K562 (cell line): ENCODE results near the gene CPEB1. TPM values are rescaled to one million over a fixed set of nuclear protein-coding genes. Genes with fewer than 3 reads are reported as not detected.

Experiments used
- GTF2E2 ChIP-seq: fragments of 200-800 bp; sonication (Bioruptor generic); IDR thresholded peaks from 2 replicates; pipeline ENCODE4 v1.6.1; 2016; ENCODE audit warnings: missing genetic modification characterization, missing compliant biosample characterization
- MXD1 ChIP-seq: fragments of 250-450 bp; sonication (Bioruptor Pico); IDR thresholded peaks from 2 replicates; pipeline ENCODE4 v1.8.0; 2021; ENCODE audit warnings: borderline replicate concordance, mild to moderate bottlenecking, moderate library complexity; ENCODE audit not compliant: poor library complexity, severe bottlenecking
- NKRF ChIP-seq: fragments of 450-650 bp; IDR thresholded peaks from 2 replicates; pipeline ENCODE4 v1.6.1; 2016; ENCODE audit warnings: borderline replicate concordance
- RREB1 ChIP-seq: fragments of 250-450 bp; sonication (Bioruptor Pico); IDR thresholded peaks from 2 replicates; pipeline ENCODE4 v1.4.0; 2020
- SAFB ChIP-seq: fragments of 200-400 bp; formaldehyde crosslinking; IDR thresholded peaks from 2 replicates; pipeline ENCODE4 v1.6.1; 2017; ENCODE audit warnings: low read depth, low read length, borderline replicate concordance
- ZNF431 ChIP-seq: sonication (generic); formaldehyde crosslinking; IDR thresholded peaks from 2 replicates; pipeline ENCODE4 v1.8.0; 2022; ENCODE audit warnings: mild to moderate bottlenecking, missing genetic modification reagents
- polyA plus RNA-seq, 8 experiments: library from polyadenylated mRNA; depleted of rRNA in 4 of 8; stranded (reverse) in 5 of 8; unstranded in 3 of 8; fragments of >200 nt; fragmentation: Nextera tagmentation in 2 of 8; fragmentation: Illumina TruSeq in 1 of 8; extraction: Ambion mirVana in 2 of 8; extraction: Trizol in 1 of 8; gene quantifications; 2 replicates each; pipeline versions ENCODE4 v1.2.1 to v1.2.3, GENCODE V29; 2011 to 2014; ENCODE audit warnings: inconsistent platforms in 1 of 8, missing spikeins in 1 of 8
- total RNA-seq, 7 experiments: library from RNA; depleted of rRNA in 6 of 7; stranded (reverse); fragments of >200 nt in 6 of 7; fragmentation: Illumina TruSeq in 2 of 7; extraction: Trizol in 2 of 7; gene quantifications; 2 replicates each; pipeline versions ENCODE4 v1.2.1 to v1.2.3, GENCODE V29; 2011 to 2021; ENCODE audit warnings: low replicate concordance in 1 of 7
- TF ChIP-seq, protein P1 (sequence below): fragments of 450-650 bp; IDR thresholded peaks from 2 replicates; pipeline ENCODE4 v1.6.1; 2018; ENCODE audit not compliant: partially characterized antibody
- TF ChIP-seq, protein P2 (sequence below): fragments of 250-450 bp; sonication (Bioruptor Pico); IDR thresholded peaks from 2 replicates; pipeline ENCODE4 v1.5.0; 2021; ENCODE audit warnings: mild to moderate bottlenecking, moderate library complexity

CPEB1 gene
- total and polyA plus RNA-seq, 9 of the 15 experiments (the other 6 are each of a cell fraction or from before 2014, with no cell fraction given) = 2.2 to 13.4 (median 9.7) TPM

GRCh38 chr15:82540055-82540983 lies 106.8 kb downstream of the CPEB1 start, which contains the start of gene RPS17 (continued):
- TF ChIP-seq, protein P1, sequence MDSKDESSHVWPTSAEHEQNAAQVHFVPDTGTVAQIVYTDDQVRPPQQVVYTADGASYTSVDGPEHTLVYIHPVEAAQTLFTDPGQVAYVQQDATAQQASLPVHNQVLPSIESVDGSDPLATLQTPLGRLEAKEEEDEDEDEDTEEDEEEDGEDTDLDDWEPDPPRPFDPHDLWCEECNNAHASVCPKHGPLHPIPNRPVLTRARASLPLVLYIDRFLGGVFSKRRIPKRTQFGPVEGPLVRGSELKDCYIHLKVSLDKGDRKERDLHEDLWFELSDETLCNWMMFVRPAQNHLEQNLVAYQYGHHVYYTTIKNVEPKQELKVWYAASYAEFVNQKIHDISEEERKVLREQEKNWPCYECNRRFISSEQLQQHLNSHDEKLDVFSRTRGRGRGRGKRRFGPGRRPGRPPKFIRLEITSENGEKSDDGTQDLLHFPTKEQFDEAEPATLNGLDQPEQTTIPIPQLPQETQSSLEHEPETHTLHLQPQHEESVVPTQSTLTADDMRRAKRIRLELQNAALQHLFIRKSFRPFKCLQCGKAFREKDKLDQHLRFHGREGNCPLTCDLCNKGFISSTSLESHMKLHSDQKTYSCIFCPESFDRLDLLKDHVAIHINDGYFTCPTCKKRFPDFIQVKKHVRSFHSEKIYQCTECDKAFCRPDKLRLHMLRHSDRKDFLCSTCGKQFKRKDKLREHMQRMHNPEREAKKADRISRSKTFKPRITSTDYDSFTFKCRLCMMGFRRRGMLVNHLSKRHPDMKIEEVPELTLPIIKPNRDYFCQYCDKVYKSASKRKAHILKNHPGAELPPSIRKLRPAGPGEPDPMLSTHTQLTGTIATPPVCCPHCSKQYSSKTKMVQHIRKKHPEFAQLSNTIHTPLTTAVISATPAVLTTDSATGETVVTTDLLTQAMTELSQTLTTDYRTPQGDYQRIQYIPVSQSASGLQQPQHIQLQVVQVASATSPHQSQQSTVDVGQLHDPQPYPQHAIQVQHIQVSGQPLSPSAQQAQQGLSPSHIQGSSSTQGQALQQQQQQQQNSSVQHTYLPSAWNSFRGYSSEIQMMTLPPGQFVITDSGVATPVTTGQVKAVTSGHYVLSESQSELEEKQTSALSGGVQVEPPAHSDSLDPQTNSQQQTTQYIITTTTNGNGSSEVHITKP = peak; percentile 99
- TF ChIP-seq ZNF431 (CRISPR knock-in tag) = peak; percentile 59
- TF ChIP-seq NKRF = peak; percentile 89
- TF ChIP-seq, protein P2, sequence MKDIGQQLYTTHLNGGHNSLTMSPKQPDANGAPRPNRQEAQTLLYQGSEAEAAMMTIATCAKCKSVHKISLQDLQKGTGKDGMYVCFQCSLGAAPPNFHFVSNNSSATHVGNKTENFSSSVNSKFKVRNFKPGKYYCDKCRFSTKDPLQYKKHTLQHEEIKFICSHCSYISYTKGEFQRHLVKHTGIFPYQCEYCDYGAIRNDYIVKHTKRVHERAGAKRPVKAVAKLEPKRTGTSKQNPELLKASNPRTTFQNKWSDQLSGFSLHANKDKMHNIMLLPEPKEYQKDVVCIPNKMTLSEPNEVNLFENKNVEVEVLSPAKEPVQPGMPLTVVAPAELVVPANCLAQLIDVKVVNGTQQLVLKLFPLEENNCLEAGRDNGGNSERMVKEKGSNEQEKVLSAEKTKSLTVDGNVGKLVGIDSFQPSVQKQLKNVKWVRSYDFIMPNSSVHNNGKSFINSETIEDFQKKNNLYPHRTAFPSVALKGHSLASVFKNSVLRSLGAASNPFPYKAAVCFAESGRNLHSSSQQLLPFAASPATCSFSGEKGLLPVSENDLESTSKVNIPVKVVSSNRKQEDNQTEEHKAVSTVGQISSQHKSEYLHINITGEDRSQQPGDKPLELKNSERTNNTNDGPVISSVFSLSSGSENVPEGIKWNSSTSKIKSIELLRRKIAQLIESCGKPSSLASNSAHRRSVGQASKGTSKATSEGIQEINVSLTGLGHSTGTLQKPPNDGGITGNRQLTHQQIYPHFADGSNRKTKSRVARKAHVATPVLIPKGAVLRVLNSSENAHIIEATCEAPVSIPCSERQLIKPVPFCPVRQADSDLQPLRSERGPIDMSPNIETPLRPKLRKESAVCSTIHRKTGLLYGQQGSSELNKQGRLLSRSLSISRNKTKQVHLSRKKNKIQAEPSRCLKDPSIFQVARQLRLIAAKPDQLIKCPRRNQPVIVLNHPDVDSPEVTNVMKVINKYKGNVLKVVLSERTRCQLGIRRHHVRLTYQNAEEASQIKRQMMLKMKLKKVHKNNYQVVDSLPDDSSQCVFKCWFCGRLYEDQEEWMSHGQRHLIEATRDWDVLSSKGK (CRISPR knock-in tag) = no peak
- TF ChIP-seq GTF2E2 (tag) = peak; percentile 96
- peak; percentile 58 for TF ChIP-seq MXD1 (CRISPR knock-in tag)
- peak; percentile 97 for TF ChIP-seq SAFB
- TF ChIP-seq RREB1 = no peak; the same call in 1 of the 2 replicates
